Thyroid gland (tissue), 4 donors: ENCODE data around the gene PNPLA2. TPM values are rescaled to one million over a fixed set of nuclear protein-coding genes. Genes with fewer than 3 reads are reported as not detected.

Source experiments
- DNase-seq, 2 donors: peaks; one replicate each; pipeline ENCODE4 v3.0.0-alpha.2; 2019
- H3K27ac ChIP-seq, 3 donors: fragments of 200-600 bp; sonication (generic); 1 replicate in 2 of 3; 2 replicates in 1 of 3; pipeline ENCODE4 v1.5.1; 2016 to 2019; ENCODE audit warnings: mild to moderate bottlenecking in 1 of 3, moderate library complexity in 1 of 3
- H3K27me3 ChIP-seq: fragments of 200-600 bp; sonication (generic); one replicate; pipeline ENCODE4 v1.5.1; 2019
- H3K36me3 ChIP-seq, 2 donors: fragments of 200-600 bp; sonication (generic); one replicate each; pipeline ENCODE4 v1.5.1; 2016 to 2019
- H3K4me1 ChIP-seq, 2 donors: fragments of 200-600 bp; sonication (generic); one replicate each; pipeline ENCODE4 v1.5.1; 2017 to 2019
- H3K4me3 ChIP-seq, 3 donors: fragments of 200-600 bp; sonication (generic); replicated peaks in 1 of 3; 1 replicate in 2 of 3; 2 replicates in 1 of 3; pipeline ENCODE4 v1.5.1; 2016; ENCODE audit warnings: mild to moderate bottlenecking in 1 of 3
- H3K9me3 ChIP-seq: fragments of 200-600 bp; sonication (generic); one replicate; pipeline ENCODE4 v1.5.1; 2017
- CTCF ChIP-seq, 6 experiments: fragments of 200-600 bp in 3 of 6; fragments of 450-650 bp in 3 of 6; sonication (generic) in 3 of 6; IDR thresholded peaks; one replicate each; pipeline ENCODE4 v1.5.1; 2016 to 2019; ENCODE audit warnings: antibody characterized with exemption in 6 of 6, mild to moderate bottlenecking in 2 of 6, inconsistent platforms in 1 of 6, moderate library complexity in 1 of 6
- POLR2A ChIP-seq, 2 donors: fragments of 450-650 bp; IDR thresholded peaks; one replicate each; pipeline ENCODE4 v1.6.1; 2017; ENCODE audit warnings: antibody characterized with exemption in 2 of 2, mild to moderate bottlenecking in 2 of 2, moderate library complexity in 1 of 2
- WGBS, 2 donors: methylation state at CpG; one replicate each; pipeline ENCODE4 v1.1.5; 2017; 5-methylcytosine and 5-hydroxymethylcytosine counted together
- intact Hi-C: fragments of 100-400 bp; cut with DNase I; formaldehyde crosslinking; loops from one replicate; pipeline ENCODE4 v1.15.1; 2023
- total RNA-seq, 4 donors: library from RNA; depleted of rRNA; stranded (reverse); fragments of >200 nt; gene quantifications; one replicate each; pipeline ENCODE4 v1.2.3, GENCODE V29; 2016

The PNPLA2 gene
- total RNA-seq, 4 donors from 2014 or later: 35.8 to 95.0 (median 57.6) TPM

DNA sequence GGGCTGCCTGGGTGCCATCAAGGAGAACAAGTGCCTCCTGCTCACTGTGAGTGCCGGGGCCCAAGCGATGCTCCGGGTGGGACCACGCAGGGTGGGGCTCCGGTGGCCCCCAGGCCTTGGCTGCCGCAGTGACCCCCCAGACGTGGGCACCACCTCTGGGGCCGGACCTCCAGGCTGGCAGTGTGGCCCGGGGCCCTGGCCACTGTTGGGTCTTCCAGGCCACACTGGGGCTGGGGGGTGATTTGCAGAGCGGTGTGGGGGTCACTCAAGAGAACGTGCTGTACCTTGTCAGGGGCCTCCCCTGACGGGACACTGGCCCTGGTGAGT, 43.9 kb downstream of the PNPLA2 start:
- Histone ChIP-seq H3K36me3 (peaks cover 4 to 22% of the 10 kb centered on the region in 2 donors), H3K4me3 (no peak overlapping the region), H3K27ac (no peak overlapping the region), H3K4me1 (peaks cover 5% of the 10 kb centered on the region in 2 donors), H3K9me3 (no peaks in the 10 kb centered on the region), H3K27me3 (no peaks in the 10 kb centered on the region)
- intact Hi-C loops: no loop called here
- 76% methylated on average over 3 of the region's 12 CpGs; no CpG with 5 or more reads in 1 of the 2 donors for WGBS, 2 donors
- TF ChIP-seq POLR2A (IDR thresholded peaks at IDR 0.05): no peak
- no peak for TF ChIP-seq CTCF (IDR thresholded peaks at IDR 0.05)
- DNase-seq: no peak

DNA sequence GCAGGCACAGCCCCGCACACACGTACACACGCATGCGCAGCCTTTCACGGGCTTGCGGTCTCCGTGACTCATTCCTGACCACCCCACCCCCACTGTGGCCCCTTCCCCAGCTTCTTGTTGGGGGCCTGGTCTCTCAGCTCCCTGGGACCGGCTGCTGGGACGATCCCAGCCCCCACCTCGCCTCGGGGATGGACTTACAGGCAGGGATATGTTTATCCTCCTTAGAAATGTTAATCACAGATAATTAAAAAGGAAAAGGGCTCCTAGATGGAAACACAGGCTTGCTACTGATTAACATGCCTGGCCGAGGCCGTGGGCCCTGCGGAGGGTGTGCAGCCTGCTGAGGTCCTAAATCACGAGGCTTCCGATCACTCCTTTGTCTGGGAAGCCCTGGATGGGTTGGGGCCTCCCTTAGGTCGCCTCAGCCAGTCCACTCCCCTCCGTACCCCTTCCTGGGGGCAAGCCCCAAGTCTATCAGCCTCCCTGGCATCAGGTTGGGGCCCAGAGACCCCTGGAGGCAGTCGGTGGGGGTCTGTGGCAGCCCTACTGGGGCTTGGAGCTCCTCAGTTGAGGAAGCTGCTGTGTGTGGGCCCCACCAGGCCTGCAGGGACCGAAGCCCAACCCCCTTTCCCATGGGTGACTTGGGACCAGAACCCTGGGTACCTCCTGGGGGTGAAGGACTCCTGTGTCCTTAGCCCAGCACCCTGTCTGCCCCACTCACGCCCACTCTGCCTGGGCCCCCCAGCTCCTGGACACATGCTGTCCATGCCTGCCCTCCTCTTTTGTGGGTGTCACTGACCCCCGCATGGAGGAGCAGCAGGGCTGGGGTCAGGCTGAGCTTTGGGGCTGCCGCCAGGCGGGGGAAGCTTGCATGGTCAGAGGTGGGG, 44.6 kb downstream of the PNPLA2 start:
- Histone ChIP-seq H3K27ac (no peak overlapping the region), H3K36me3 (peaks cover 4 to 22% of the 10 kb centered on the region in 2 donors), H3K4me1 (peaks cover 5% of the 10 kb centered on the region in 2 donors), H3K27me3 (no peaks in the 10 kb centered on the region), H3K4me3 (no peak overlapping the region), H3K9me3 (no peaks in the 10 kb centered on the region)
- intact Hi-C loops: no loop called here
- TF ChIP-seq CTCF (IDR thresholded peaks at IDR 0.05) (no peak), POLR2A (IDR thresholded peaks at IDR 0.05) (no peak)
- DNase-seq: no peak
- WGBS, 2 donors: 79 to 87% methylated on average over 12 to 18 of the region's 24 CpGs

DNA sequence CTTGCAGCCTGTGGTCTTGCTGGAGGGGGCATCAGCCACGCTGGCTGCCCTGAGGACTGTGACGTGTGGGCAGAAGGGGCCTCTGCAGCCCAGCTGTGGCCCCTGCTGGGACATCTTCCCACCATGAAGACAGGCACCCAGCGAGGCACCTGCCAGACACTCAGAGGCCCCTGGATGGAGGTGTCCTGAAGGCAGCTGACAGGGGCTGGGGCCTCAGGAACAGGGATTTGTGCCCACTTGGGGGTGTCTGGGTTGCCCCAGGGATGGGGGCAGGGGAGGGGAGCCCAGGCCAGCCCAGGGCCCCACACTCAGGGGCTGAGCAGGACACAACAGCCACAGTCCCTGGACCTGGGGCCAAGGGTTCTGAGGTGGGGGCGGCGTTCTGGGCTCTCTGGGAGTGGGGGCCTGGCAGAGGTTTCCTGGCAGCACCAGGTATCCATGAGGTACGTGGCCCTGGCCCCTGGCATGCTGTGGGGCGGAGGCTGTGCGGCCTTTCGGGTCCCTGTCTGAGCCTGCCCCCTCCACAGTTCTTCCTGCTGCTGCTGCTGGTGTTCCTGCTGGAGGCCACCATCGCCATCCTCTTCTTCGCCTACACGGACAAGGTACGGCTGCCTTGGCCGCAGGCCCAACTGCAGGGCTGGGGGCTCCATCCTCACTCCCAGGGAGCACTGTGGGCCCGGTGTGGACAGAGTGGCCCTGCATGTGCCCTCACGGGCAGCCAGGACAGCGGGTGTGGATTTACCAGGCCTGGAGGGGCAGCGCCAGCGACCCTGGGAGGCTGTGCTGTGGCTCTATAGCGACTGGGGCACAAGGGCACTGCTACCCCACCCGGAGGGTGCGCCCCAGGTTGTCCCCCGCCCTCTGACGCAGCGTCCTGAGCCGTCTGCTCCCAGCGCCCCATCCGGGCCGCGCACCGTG, 45.5 kb downstream of the PNPLA2 start:
- 91 to 97% methylated on average over 21 to 22 of the region's 31 CpGs for WGBS, 2 donors
- DNase-seq: no peak
- no peaks in the 10 kb centered on the region for H3K9me3 ChIP-seq
- H3K4me3 ChIP-seq: no peak overlapping the region
- peaks cover 5% of the 10 kb centered on the region in 2 donors for H3K4me1 ChIP-seq
- no peaks in the 10 kb centered on the region for H3K27me3 ChIP-seq
- H3K27ac ChIP-seq: no peak overlapping the region
- intact Hi-C loops: no loop called here
- H3K36me3 ChIP-seq: peaks cover 4 to 22% of the 10 kb centered on the region in 2 donors
- TF ChIP-seq POLR2A (IDR thresholded peaks at IDR 0.05): no peak
- TF ChIP-seq CTCF (IDR thresholded peaks at IDR 0.05): no peak

DNA sequence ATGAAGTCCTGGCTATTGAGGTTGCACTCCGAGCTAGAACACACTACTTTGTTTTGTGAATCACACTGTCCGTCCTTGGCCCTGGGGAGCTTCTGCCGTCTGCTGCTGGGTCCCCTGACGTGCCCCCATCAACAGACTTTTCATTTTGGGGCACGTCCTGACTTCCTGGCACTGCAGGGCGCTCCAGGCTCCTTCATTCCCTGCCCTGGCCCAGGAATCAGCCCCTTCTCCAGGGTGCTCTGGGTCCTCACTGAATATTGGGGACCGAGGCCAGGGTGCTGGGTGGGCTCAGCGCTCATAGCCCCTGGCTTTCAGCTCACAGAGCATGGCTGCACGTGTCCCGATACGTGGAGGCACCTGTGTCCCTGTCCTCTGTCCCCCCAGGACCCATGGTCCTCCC, 46.2 kb downstream of the PNPLA2 start:
- WGBS, 2 donors: 90 to 98% methylated on average over 6 to 11 of the region's 11 CpGs
- Histone ChIP-seq H3K4me1 (peaks cover 0 to under 1% of the 10 kb centered on the region in 2 donors), H3K27ac (no peak overlapping the region), H3K27me3 (no peaks in the 10 kb centered on the region), H3K9me3 (no peaks in the 10 kb centered on the region), H3K4me3 (no peak overlapping the region), H3K36me3 (peaks cover 4 to 22% of the 10 kb centered on the region in 2 donors)
- TF ChIP-seq POLR2A (IDR thresholded peaks at IDR 0.05) (no peak), CTCF (IDR thresholded peaks at IDR 0.05) (no peak)
- intact Hi-C loops: no loop called here
- DNase-seq: no peak
